HL-60/S4 treated with phorbol 12-myristate 13-acetate at 8.2 ng/mL for 4 days and 3 days (cell line): ENCODE data around the gene RPL38.

Experiments
- in situ Hi-C: fragments of 300-500 bp; cut with MboI; formaldehyde crosslinking; loops from 2 replicates; pipeline ENCODE4 v1.15.0; 2022; ENCODE audit warnings: low sequenced_read_pairs

Gene RPL38

GRCh38 chr17:74203439-74204240, at the start of gene RPL38:
RPL38 (plus strand) TSS chr17:74203678; CDS start chr17:74203956, 278 bp downstream.
- in situ Hi-C loops, result no loop called here

DNA sequence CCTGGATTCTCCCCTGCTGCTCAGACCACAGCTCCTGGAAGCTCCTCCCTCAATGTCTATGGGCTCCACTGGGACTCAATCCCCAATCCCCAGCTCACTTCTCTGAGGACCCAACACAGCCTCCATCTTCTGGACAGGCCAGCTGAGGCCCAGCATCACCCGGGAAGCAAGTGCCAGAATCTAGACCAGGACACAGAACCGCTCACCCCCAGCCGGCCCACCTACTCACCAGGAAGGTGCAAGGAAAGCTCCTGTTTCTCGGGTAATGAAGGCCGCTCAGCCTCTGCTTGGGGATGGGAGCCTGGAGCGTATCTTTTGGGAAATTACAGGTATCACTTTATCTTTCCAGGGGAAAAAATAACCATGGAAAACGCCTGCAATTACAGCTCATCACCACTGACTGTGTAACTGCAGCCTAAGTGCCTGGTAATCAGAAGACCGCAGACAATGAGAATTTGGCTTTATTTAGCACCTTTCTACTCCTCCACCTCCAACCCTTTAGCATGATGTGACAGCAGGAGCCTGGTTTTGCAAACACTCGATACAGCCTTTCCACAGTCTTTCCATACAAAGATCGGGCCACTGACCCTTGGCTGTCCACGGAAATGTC, 49.6 kb upstream of the RPL38 start:
- in situ Hi-C loops, result no loop called here

DNA sequence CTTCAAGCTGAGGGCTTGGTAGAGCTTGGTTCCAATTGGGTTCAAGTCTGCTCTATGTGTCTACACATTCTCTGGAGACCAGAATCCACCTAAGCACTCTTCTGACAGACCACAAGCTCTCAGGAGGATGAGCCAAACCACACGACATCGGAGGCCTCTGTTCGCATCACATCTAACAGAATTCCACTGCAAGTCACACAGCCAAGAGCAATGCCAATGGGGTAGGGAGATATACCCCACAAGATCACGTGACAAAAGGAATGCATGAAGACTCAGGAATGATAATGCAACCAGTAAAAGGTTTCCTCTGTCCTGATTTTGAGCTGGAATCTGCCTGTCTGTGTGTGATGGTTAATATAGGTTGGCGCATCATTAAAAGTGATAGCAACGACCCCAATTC, 46.6 kb upstream of the RPL38 start:
- in situ Hi-C loops, result no loop called here

- in situ Hi-C loops, result no loop called here
These were observed 46.1 kb upstream of the RPL38 start for GRCh38 chr17:74157366-74157765.

GRCh38 chr17:74158761-74159160, 44.7 kb upstream of the RPL38 start:
- in situ Hi-C loops, result no loop called here

- in situ Hi-C loops, result no loop called here
These were observed 44.1 kb upstream of the RPL38 start for GRCh38 chr17:74159226-74159840.

DNA sequence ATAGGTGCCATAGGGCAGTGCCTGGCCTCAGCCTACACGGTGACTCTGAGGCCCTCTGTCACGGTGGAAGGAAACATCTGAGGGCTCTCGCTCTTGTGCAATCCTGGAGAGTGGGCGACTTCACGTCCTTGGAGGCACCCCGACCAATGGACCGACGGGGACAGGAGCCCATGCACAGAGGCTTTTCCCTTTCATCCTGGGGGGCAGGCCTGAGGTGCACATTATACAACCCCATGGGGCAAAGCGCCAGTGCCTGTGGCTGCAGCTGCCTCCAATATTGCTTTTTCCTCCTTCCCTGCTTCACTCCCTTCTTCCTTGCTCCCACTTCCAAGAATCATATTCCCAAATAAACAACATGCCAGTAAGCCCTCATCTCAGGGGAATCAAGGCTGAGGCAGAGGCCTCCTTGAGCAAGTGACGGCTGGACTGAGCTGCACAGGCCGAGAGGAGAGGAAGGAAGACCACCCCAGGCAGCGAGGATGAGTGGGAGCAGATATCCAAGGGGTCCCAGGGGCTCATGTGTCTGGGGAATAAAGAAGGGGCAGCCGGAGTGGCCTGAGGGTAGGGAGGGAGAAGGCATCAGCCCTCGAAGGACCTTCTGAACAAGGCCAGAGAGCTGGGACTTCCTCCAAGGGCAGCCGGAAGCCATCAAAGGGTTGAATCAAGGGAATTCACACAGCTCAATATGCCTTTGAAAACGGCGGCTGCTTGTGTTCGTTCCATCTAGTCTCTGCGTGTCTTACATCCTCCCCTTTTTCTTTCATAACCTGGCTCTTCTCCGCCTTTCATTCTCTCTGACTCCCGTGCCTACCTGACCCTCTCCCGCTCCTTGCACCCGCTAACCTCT, 42.6 kb upstream of the RPL38 start:
- in situ Hi-C loops, result no loop called here

DNA sequence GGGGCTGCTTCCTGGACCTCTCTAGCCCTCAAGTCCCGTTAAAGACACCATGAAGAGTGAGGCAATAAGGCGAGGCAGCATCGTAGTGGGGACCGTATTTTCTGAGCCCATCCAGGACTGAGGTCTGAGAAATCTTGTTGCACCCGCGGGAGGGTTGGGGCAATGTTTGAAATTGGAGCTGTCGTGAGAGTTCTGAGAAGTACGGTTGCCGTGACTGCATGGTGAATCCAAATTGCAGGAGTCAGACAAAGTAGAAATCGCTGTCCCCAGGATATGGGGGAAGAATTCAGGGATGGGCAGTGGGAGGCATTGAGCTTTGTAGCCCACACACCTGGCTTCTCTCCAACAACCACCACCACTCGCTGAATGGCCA, 42.0 kb upstream of the RPL38 start:
- in situ Hi-C loops, result no loop called here

- in situ Hi-C loops, result no loop called here
These were observed 40.1 kb upstream of the RPL38 start for GRCh38 chr17:74163271-74163821.

- in situ Hi-C loops, result no loop called here
These were observed 39.6 kb upstream of the RPL38 start for GRCh38 chr17:74163836-74164235.

DNA sequence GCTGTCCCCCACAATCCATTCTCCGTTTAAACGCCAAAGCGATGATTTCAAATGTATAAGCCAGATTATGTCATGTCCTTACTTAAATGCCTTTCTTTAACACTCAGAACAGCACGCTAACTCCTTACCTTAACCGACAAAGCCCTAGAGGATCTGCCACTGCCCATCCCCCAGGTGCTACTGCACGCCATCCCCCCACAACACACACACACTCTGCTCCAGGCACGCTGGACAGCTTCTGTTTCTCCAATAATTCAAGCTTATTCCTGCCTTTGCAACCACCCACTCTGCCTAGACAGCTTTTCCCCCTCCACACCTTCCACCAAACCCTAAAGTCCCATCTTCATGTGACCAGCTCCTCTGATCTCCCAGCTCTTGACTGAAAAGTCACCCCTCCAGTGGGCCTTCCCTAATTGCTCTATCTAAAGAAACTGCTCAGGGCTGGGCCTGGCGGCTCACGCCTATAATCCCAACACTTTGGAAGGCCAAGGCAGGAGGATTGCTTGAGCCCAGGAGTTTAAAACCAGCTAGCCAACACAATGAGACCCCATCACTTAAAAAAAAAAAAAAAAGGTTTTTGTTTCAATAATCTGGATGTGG, 38.9 kb upstream of the RPL38 start:
- in situ Hi-C loops, result no loop called here

- in situ Hi-C loops, result no loop called here
These were observed 37.6 kb upstream of the RPL38 start for GRCh38 chr17:74165797-74166365.

DNA sequence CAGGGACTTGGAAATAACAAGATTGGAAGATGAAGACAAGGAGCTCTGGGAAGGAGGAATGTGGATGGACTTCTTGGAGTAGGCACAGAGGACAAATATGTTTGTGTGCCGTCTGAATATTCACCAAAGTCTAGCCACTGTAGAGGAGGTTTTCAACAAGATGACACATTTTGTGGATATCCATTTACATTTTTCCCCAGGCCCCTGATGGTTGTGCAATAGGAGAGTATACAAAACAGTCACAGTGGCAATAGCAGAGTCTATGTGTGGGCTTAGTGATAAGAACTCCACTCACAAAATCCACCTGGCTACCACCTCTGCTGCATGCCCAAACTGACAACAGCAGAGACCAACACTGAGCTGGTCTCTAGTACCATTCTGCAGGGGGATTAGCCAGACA, 32.6 kb upstream of the RPL38 start:
- in situ Hi-C loops, result no loop called here

- in situ Hi-C loops, result no loop called here
These were observed 30.8 kb upstream of the RPL38 start for GRCh38 chr17:74172700-74173099.

- in situ Hi-C loops, result loop anchor here (25.0 kb wide), 1 partner anchor 739 kb away; no protein-coding TSS in a partner anchor
These were observed 26.9 kb upstream of the RPL38 start for GRCh38 chr17:74176546-74177001.

GRCh38 chr17:74177018-74177450, 26.4 kb upstream of the RPL38 start:
- in situ Hi-C loops, result loop anchor here (25.0 kb wide), 1 partner anchor 740 kb away; no protein-coding TSS in a partner anchor

GRCh38 chr17:74179576-74179975, 23.9 kb upstream of the RPL38 start:
- in situ Hi-C loops, result loop anchor here (25.0 kb wide), 1 partner anchor 742 kb away; no protein-coding TSS in a partner anchor

GRCh38 chr17:74180336-74180735, 23.1 kb upstream of the RPL38 start:
- in situ Hi-C loops, result loop anchor here (25.0 kb wide), 1 partner anchor 743 kb away; no protein-coding TSS in a partner anchor

DNA sequence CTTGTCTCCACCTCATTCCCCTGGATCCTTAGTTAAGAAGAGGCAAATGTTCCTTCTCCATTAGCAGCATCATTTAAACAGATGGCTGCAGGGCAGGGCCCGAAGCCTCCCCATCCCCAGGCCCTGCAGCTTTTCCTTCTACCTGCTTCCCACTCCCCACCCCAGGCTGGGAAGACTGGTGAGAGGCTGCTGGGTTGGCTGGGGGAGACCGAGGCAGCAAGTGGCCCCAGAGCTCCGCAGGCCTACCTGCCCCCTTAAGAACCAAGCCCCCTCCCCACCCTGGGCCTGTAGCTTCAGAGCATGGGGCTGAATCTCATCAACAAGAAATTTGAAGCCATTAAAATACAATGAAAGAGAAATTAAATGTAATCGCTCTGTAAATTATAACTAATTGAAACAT, 22.1 kb upstream of the RPL38 start:
- in situ Hi-C loops, result loop anchor here (25.0 kb wide), 1 partner anchor 744 kb away; no protein-coding TSS in a partner anchor
